ENCODE measurements around the gene HAAO.

HAAO gene

DNA sequence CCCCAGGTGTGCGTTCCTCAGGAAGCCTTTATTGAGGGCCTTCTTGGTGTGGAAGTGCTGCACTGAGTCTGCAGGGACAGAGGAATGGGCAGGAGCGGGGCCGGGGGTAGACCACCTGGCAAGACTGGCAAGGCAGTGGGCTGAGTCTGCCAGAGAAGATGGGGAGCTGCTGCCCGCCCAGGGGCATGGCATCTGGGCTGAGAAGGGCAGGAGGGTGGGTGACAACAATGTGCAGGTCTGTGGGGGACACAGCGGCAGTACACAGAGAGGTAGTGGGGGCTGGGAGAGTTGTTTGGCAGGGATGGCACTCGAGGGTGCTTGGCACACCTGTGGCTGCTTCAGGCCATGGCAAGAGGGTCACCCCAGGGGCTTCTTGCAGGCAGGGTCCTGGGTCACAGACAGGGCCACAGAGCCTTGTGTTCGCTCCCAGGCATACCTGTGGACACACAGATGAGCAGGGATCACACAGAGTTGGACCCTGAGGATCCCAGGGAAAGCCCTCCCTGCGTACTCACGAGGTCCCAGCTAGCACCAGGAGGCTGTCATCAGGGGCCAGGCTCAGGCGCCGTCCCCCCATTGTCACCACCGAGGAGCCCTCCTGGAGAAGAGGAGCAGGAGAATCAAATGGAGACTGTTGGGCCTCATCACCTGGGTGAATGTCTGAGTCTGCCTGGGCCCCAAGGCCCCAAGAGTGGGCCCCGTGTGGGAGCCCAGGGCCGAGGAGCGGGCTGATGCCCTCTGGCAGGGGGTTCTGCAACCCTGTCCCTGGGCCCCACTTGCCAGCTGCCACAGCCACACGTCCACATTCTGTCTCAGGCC, 25.1 kb downstream of the HAAO start:
- no peak for DNase-seq

DNA sequence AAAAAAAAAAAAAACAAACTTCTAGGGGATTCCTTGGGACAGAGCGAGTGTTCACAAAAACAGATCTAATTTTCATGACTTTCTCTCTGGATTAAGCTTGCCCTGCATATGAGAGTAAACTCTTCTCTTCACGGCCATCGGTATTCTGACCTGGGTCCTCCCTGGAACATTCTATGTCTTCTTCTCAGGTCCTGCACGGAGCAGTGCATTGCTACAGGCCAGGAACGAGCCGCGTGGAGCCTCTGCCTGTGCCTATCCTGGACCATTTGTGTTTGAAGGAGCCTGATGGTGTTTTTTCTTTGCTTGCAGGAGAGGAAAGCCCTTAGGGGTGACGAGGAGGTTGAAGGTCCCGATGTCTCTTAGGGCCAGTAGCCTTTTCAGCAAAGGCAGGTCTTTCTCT, 26.7 kb downstream of the HAAO start:
- no peak for DNase-seq

DNA sequence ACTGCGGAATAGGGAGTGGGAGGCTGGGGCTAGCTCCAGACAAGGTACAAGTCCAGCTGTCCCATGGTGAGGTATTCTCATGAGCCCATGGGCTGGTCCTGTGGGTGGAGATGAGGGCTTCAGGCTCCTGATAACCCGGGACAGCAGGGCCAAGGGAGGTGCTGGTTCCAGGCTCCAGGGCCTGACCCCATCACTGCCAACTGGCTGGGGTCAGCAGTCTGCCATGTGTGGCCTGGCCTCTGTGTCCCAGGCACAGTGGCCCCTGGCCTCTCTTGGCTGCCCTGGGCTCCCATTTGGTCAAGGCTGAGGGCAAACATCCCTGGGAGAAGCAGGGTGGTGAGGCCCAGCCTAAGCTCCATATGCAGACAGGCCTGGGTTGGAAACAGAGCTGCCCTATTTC, 27.5 kb downstream of the HAAO start:
- no peak for DNase-seq

DNA sequence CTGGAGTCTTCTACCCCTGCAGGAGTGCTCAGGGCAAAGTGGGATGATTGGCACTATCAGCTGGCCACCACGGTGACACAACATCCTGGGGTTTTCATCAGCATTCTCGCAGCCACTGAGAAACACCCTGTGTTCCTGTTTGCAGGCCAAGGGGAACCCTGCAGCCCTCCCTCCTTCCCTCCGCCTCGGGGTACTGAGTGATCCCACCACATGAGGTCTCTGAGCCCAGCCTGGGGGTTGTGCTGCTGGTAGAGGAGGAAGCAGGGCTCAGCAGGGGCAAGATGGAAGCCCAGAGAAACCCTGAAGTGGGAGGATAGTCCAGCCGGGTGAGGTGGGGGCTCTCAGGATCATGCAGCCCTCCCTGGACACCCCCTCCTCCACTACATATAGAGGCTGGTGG, 28.3 kb downstream of the HAAO start, which contains the start of gene OXER1:
TSS of gene OXER1 (minus strand) at position 40 of the 400 bp plus-strand sequence. CDS start 73 bp downstream, outside the sequence.
- no peak for DNase-seq

DNA sequence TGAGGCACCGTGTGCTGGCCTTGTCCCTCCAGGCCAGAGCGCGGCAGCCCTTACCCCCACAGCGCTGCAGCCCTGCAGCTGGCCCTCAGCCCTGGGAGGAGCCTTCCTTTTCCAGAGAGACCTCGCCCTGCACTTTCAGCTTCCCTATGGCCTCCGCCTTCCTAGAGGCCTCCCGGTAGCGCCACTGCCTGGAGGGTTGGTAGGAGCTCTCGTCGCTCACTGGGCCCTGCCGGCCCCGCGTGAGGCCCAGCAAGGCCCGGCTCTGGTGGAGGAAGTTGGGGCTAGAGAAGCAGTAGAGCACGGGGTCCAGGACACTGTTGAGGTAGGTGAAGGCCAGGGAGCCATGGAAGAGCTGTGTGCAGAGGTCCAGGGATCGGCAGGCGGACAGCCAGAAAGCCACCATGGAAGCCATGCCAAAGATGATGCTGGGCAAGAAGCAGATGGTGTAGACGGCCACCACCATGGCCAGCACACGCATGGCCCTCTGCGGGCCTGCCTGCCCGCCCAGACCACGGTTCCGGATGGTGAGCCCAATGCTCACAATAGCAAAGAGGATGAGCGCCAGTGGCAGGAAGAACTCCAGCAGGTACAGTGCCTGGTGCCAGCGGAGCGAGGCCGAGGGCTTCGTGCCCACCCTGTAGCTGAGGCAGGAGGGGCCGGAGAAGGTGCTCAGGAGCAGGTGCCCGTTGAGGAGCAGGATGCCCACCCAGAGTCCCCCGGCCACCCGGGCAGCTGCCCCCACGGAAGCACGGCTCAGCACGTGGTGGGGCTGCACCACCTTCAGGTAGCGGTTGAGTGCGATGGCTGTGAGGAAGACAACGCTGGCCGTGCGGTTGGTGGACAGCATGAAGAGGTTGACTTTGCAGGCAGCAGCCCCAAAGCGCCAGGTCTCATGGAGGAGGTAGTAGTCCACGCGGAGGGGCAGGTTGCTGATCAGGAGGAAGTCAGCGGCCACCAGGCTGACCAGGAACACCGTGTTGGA, 29.3 kb downstream of the HAAO start:
- no peak for DNase-seq

DNA sequence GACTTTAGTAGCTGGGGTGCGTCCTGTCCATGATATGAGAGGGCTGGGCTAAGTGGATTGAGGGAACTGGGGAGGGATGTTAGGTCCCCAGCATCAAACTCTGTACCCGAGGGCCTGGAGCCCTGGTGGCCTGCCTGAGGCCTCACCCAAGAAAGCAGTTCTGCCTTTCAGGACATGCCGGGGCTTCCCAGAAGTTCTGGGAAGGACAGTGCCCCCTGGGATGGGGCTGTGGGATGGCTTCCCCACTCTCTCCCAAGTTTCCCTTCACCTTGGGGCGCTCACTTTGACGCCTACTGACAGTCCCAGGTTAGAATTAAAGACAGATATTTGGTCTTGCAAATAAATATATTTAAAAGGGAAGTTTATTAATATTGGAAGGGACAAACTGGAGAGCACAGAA, 30.2 kb downstream of the HAAO start:
- no peak for DNase-seq

DNA sequence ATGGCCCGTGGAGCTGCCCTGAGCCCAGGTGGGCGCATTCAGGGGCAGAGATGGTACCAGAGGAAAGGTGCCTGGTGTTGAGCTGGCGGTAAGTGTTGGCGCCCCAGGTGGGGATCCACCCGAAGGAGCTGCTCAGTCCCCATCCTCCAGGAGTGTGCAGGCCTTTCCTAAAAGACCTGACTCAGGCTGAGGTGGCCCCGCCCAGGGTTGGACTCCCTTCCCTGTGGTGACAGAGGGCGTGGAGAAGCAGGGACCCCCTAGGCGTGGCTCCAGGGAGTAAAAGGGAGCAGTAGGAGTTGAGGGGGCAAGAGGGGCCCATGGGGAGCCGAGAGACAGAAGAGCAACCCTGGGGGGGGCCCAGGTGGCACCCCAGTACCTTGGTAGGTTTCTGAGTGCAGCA, 30.8 kb downstream of the HAAO start:
- DNase-seq, result no peak

DNA sequence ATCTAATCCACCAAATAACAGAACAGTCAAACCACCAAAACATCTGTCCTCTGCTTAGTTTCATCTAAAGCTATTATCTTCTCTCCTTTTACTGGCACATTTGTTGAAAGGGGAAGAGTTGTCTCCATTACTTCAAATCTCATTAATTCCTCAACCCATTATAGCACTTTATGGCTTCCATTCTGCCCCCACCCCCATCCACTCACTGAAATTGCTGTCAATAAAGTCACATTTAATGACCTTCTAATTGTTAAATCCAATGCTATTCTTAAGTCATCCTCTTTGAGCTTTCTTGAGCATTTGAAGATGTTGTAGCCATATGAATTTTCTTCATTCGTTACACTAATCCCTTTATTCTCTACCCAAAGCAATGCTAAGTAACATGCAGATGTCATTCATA, 33.6 kb downstream of the HAAO start:
- DNase-seq, result no peak

DNA sequence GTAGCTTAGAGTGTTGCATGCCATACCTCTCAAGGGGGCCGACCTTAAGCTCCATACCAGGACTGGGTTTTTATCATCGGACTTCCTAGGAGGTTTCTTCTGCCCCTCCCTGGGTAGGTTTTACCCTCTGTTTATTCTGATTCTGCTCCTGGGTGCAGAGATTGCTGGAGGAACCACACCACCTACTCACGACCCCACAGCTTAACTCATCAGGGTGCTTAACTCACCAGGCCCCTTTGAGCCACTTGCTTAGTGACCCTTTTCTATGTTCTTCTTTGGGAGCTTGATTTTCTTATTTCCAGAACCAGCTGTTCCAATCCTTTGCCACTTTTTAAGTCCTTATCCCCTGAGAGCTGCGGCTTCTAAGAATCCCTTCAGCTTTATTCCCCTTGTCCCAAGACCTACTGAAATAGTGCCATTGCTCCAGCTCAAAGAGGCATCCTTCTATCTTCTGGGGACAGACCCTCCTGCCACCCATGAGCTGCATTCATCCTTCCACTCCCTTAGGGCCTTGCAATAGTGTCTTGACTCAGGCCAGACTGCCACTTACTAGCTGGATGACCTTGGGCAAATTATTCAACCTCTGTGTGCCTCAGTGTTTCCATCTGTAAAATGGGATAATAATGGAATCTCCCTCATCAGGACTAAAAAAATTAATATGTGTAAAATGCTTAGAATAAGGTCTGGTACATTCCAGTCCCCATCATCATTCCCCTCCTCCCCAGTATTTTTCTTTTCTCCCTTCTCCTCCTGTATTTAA, 34.2 kb downstream of the HAAO start:
- no peak for DNase-seq

DNA sequence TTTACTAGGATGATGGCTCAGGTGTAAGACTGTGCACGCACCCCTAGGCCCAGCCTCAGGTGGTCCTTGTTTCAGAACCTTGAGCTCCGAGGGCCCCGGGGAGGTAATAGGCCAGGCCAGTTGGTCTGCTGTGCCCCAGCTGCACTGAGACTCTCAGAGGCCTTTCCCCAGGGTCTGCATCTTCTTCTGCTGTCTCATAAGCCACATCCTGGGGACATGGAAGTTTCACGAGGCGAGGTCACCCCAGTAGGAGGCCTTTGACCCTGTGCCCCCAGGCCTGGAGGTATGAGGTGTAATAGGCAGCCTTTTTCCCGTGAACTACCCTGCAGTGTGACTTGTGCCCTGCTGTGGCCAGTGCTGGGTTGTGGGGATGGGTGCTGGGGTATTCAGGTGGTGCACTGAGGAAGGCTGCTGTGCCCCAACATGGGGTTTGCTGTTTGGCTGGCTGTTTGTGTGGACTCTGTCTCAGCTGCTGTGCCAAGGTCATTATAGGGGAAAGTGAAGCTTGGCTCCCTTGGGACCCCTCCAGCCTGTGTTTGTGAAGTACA, 35.3 kb downstream of the HAAO start:
- no peak for DNase-seq

DNA sequence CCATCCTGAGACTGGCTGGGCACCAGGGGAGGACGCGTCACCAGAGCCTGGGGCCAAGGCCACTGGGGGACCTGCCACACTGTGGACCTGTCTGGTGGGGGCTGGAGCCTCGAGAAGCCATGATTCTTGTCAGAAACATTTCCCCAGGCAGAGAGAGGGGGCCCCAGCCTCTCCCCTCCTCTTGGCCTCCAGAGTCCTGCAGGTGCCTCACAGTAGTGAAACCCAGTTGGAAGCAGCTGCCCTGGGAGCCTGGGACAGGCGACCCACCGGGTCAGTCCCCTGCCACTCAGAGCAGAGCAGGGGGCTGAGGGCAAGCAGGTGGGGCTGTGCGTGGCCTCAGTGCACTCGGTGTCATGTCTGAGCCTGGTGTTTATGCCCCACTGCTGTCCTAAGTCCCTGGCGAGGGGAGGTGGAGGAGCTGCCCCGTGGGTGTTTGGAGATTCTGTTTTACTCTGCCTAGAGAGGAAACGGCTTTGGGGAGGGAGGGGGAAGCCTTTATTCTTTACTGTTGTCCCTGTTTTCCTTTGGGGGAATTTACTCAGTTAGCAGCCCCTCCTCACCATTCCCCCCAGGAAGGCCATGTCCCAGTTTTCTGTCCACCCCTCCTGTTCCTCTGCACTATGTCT, 36.1 kb downstream of the HAAO start:
- DNase-seq, result no peak

DNA sequence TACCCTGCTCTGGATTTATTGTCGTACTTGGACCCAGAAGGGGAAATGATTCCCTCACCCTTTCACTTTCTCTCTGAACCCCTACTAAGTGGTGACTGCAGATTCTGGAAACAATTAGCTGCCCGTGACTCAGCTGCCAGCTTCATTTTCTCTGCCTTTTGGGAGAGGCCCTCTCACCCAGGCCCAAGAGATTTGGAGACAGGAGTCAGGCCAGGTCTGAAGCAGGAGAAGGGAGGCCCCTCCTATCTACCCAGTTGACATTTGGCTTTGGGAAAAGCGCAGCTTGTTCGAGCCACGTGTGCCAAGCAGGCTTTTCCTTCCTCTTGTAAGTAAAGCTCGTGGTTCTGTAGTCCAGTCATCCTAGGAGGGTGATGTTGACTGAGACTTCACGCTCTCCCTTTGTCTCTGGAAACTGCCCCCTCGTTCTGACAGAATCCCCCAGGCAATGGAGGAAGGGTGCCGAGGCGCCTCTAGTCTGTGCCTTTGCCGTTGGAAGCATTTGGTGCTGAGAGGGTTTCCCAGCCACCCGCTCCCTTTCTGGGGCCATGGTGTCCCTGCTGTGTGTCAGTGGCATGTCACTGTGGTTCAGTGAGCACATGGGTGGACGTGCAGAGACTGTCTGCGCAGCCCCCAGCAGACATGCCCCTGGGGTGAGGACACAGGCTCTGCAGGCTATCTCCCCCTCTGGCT, 37.0 kb downstream of the HAAO start:
- no peak for DNase-seq

DNA sequence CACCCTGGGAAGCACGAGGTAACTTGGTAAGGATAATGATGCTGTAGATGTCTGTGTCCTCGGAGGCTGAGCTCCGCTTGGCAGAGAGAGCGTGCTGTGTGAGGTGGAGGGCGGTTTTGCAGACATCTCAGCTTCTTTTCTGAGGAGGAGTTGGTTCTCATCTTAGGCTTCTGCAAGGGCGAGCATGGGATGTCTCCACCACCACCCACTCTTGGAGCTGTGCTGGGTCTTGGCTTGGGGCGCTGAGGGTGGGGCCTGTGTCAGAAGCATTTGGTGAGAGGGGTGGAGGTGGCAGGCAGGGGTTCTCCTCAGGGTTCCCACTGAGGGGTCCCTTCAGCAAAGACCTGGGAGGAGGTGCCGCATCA, 37.6 kb downstream of the HAAO start:
- DNase-seq, result no peak

DNA sequence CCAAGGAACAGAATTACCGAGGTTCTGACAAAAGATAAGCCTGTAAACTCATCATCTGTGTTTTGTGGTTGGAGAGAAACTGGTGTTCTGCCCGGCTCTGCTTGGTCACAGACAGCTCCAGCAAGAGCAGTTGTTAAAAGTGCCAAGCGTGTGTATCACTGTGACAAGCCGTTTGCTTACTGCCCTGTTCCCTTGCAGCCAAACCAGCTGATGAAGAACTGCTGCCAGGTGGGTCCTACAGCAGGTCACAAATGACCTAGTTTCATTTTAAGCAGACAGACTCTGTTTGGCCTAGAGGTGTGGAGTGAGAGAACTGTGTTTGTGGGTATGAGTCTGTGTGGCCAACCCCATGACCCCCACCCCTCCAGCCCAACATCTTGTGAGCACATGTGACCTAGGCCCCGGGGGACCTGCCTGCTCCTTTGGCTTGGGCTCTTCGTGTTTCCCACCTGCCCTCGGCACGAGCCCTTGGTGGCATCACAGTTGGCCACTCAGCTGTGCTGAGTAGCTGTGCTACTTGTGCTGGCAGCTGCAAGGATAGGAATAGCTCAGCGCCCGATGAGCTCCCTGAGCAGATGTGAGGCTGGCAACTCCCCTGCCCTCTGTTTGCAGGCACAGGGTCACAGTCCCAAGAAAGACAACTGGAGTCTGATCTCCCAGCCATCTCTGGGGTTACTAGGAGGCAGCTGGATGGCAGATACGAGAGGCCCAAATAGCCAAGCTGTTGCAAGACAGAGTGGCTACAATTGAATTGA, 38.2 kb downstream of the HAAO start:
- DNase-seq, result no peak

DNA sequence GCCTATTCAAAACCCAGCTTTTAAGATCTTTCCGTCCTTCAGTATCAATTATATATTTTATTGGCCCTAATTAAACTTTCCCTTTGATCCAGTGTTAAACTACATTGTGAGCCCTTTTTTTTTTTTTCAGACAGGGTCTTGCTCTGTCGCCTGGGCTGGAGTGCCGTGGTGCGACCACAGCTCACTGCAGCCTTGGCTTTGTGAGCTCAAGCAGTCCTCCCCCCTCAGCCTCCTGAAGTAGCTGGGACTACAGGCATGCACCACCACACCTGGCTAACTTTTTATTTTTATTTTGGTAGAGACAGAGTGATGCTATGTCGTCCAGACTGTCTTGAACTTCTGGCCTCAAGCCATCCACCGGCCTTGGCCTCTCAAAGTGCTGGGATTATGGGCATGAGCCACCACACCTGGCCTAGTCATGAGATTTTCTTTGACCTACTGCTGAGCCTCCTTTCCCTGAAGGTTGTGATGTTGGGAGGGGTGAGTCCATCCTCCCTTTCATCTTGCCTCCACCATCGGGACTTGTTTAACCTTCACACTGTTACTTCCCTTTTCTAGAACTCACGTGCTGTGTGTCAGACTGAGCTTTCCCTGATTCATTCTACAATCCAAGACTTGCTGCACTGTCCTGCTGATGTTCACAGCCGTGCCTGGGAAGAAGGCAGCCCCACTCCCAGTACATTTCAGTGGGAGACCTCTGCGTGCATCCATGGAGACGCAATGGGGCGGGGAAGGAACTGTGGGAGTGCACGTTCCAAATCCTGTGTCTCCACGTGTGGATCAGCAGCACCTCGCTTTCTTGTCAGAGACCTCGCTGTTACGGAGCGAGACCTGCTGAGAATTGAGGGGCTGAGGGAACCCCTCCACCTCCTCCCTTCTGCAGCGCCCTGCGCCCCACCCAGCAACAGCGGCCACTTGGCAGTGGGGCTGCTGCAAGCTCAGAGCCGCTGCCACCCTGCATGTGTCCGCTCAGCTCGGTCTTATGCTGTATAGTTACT, 39.3 kb downstream of the HAAO start:
- DNase-seq, result no peak

DNA sequence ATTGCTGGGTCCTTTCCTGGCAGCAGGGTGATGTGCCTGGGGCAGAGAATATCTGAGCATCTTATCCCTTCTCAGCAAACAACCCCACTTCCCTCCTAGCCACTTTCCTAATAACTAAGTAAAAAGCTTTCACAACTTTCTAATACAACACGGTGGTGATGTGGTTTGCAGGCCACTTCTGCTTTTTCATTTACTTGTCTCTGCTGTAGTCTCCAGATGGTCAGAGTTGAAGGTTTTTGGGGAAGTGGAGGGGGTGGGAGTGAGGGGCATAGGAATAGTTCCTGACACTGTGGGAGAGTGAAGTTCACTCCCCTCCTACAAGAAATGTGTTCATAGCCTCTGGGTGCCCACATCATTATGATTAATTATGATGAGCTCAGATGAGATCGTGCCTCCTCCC, 40.1 kb downstream of the HAAO start:
- no peak for DNase-seq

DNA sequence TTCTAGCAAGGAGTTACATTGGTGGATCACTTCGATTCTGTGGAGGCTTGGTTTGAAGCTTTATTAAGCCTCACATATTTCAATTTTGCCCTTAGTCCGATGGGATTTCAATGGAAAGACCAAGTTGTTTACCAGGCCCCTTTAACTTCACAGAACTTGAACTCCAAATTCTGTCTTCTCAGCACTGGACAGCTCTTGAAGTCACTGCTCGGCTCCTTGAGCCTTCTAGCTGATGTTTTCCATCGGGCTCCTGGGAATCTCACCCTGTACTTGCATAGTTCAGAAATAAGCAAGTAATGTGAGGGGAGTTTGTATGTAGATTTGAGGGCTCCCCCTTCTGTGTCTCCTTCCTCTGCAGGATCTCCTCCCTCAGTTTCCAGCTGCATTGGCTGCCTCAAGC, 43.5 kb downstream of the HAAO start:
- DNase-seq, result no peak

DNA sequence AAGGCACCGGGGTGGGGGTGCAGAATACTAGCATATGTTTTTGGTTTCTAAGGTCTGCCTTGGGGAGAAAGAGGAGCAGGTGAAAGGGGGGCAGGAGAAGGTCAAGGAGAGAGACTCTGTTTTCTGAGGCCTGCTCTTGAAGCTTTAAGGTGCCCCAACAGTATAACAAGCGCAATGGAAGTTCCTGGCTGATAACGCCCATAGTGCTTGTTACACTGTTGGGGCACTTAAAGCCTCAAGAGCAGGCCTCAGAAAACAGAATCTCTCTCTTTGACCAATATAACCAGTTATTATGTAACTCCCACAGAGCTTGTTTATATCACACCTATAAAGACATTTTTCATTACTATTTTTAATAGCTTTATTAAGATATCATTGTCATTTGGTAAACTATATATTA, 45.0 kb downstream of the HAAO start:
- DNase-seq, result no peak

DNA sequence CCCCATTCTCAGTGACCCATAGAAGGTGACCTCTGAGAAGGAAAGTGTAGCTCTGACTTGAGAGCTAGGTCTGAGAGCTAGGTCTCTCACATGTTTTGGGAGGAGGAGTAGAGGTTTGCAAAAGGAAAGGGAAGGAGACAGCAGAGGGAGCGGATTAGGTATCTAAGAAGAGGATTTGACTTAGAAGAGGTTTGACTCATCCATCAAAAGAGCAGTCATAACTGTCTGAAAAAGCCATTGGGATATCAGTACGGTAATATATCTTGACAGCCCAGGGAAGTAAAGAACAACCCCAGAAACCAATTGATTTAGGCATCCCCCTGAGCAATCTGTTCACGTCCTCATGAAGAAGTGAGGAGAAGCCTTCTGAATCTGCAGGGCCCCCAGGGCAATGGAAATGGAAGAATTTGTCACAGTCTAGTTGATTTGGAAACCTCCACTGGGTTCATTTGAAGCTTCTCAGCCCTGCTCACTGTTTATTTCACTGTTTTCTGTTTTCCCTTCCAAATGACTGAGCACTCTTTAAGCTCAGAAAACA, 47.8 kb downstream of the HAAO start:
- DNase-seq, result no peak

DNA sequence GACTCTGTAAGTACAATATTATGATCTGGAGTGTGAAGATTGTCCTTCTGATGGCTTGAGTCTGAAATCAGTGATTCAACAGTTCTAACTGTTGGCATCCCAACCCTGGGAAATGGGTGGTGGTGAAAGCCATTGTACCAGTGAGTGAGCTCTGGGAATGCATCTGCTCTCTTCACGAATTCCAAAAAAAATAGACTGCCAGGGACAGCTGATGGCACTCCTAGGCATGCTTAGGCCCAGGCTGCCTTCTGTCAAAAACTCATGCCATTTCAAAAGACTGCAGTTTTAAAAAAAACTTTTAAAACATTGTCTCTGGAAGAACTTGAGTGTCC, 48.8 kb downstream of the HAAO start:
- no peak for DNase-seq

Data from NCI-H69 (cell line).